Activated naive CD4-positive, alpha-beta T cell treated with anti-CD3 and anti-CD28 coated beads, Interleukin-2, amount 50 U/mL, for 24 hours (primary cell): ENCODE measurements around the gene OGDH.
"Not testable (repeated sequence)": the region's sequence is repeated elsewhere in the genome, so short reads cannot be mapped to it uniquely, and the experiment has no call there.

Experiments
- H3K27ac Mint-ChIP-seq: one replicate; pipeline ENCODE4 v1.8.0; 2021; ENCODE audit warnings: mild to moderate bottlenecking, mixed read lengths
- H3K27me3 Mint-ChIP-seq: one replicate; pipeline ENCODE4 v1.8.0; 2021; ENCODE audit warnings: mixed read lengths
- H3K36me3 Mint-ChIP-seq: one replicate; pipeline ENCODE4 v1.8.0; 2021; ENCODE audit warnings: mixed read lengths
- H3K4me1 Mint-ChIP-seq: one replicate; pipeline ENCODE4 v1.8.0; 2021; ENCODE audit warnings: mixed read lengths
- H3K4me3 Mint-ChIP-seq: one replicate; pipeline ENCODE4 v1.8.0; 2021; ENCODE audit warnings: mild to moderate bottlenecking, mixed read lengths
- H3K9me3 Mint-ChIP-seq: one replicate; pipeline ENCODE4 v1.8.0; 2021; ENCODE audit warnings: mixed read lengths

Gene OGDH

DNA sequence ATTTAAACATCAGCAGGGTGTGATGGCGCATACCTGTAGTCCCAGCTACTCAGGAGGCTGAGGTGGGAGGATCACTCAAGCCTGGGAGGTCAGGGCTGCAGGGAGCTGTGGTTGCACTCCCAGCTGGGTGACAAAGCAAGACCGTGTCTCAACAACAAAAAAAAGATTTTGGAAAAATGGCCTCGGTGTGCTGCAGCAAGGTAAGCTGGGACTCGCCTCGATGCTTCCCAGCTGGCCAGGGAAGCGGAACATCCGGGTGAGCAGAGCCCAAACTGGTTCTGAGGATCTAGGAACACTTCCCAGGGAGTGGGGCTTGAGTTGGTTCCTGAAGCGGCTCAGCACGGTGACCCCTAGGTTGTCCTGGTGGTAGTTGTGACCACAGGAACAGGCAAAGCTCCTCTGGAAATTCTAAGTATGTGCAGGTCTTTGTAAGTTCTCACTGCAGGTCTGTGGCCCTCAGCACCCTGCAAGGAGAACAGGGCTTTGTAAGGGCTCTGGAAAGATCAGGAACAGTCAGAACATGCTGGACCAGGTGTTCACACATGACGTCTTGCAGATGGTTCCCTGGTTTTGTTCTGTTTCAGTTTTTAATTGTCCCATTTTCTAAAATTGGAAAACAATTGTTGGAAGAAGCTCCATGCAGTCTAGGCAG is 103.6 kb downstream of the OGDH start:
- Mint-ChIP-seq H3K36me3 (peaks cover 7% of the 10 kb centered on the region), H3K27ac (no peak overlapping the region), H3K27me3 (no peaks in the 10 kb centered on the region), H3K9me3 (no peaks in the 10 kb centered on the region), H3K4me3 (no peak overlapping the region), H3K4me1 (peaks cover 5% of the 10 kb centered on the region)

DNA sequence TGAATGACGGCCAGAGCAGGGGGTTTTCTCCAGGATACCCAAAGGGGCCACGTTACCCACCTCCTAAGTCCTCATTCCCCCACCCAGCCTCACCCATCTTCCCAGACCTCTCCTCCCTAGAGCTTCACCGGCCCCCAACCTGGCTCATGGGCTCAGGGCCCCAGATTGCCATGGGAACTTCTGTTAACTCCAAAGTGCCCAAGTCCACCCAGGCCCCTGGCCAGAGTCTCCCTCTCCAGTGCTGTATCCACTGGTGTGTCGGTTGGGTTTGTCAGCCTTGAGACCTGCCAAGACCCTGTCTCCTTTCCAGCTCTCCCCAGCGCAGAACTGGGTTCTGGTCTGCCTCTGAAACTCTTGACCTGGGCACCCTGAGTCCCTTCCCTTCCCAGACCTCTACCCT is 105.1 kb downstream of the OGDH start:
- H3K27ac Mint-ChIP-seq: no peak overlapping the region
- no peaks in the 10 kb centered on the region for H3K9me3 Mint-ChIP-seq
- H3K36me3 Mint-ChIP-seq: peaks cover 2% of the 10 kb centered on the region
- H3K4me1 Mint-ChIP-seq: peaks cover 5% of the 10 kb centered on the region
- H3K4me3 Mint-ChIP-seq: no peak overlapping the region
- H3K27me3 Mint-ChIP-seq: no peaks in the 10 kb centered on the region

DNA sequence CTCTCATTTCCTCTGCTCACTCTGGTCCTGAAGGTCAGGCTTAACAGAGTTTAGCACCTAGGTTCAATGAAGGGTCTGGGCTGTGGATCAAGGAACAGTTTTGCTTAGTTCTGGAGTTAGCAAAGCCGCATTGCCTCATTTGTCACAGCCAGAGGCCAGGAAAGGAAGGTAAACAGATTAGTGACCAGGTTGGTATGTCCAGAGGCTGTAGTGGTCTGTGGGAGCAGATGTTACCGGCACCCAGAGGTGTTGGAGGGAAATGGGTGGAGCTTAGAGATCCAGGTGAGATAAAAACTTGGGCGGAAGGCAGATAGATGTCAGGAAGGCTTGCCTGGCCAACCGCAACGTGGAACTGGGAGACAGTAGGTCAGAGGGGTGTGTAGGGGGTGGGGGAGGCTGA is 105.6 kb downstream of the OGDH start:
- Mint-ChIP-seq H3K36me3 (peaks cover 2% of the 10 kb centered on the region), H3K4me3 (no peak overlapping the region), H3K27me3 (no peaks in the 10 kb centered on the region), H3K4me1 (peaks cover 5% of the 10 kb centered on the region), H3K27ac (peak overlapping the region; percentile 77), H3K9me3 (no peaks in the 10 kb centered on the region)

DNA sequence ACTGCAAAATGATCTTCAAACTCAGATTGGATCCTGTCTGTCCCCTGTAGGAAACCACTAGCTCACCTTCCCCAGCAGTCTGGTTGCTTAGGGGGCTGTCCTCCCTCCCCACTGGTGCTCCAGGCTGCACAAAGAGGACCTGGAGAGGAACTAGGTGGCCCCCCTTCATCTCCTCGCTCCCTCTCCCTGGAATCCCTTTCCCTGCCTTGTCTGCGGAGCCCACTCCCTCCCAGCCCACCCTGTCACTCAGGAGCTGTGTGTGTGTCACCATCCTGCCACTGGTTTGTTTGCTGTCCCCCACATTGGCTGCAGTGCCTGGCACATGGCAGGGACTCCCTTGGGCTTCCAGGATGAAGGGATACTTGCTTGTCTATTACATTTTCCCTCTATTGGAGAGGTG is 106.7 kb downstream of the OGDH start:
- Mint-ChIP-seq H3K4me1 (peaks cover 5% of the 10 kb centered on the region), H3K36me3 (no peaks in the 10 kb centered on the region), H3K27me3 (no peaks in the 10 kb centered on the region), H3K9me3 (no peaks in the 10 kb centered on the region), H3K27ac (no peak overlapping the region), H3K4me3 (no peak overlapping the region)

DNA sequence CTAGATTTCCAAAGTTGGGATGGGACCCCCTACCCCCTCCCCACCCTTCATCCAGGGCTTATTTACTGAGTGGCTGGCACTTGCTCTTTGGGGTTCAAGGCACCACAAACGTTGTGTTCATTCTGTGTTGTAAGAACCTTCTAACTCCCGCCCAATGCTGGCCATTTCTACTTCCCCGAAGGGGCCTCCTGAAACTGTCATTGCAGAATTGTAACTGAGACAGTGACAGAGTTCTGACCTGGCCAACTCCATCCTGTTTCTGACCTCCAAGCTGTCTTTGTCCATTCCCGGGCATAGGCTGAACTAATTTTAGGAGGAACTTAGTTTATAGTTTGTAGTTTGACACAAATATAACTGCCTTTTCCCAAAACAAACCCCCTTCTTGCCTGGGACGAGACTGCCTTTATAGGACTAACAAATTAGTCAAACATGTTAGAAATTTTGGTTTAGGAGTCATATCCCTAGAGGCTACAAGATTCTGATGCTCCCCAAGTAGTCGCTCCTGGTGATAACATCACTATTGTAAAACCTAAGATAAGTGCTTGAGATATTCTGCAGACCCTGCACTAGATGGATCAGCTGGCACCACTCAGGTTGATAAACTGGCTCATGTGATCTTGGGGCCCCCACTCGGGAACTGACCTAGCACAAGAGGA is 107.4 kb downstream of the OGDH start:
- H3K27me3 Mint-ChIP-seq: no peaks in the 10 kb centered on the region
- peaks cover 5% of the 10 kb centered on the region for H3K4me1 Mint-ChIP-seq
- no peaks in the 10 kb centered on the region for H3K9me3 Mint-ChIP-seq
- no peaks in the 10 kb centered on the region for H3K36me3 Mint-ChIP-seq
- no peak overlapping the region for H3K27ac Mint-ChIP-seq
- H3K4me3 Mint-ChIP-seq: no peak overlapping the region

DNA sequence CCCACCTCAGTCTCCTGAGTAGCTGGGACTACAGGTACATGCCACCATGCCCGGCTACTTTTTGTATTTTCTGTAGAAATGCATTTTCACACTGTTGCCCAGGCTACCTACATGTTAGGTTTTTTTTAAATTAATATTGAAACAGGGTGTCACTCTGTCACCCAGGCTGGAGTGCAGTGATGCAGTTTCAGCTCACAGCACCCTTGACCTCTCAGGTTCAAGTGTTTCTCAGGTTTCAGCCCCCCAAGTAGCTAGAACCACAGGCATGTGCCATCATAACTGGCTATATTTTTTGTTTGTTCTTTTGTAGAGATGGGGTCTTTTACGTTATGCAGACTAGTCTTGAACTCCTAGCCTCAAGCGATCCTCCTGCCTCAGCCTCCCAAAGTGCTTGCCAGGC is 109.8 kb downstream of the OGDH start:
- H3K36me3 Mint-ChIP-seq: no peaks in the 10 kb centered on the region
- H3K27ac Mint-ChIP-seq: no peak overlapping the region
- H3K9me3 Mint-ChIP-seq: no peaks in the 10 kb centered on the region
- H3K27me3 Mint-ChIP-seq: no peaks in the 10 kb centered on the region
- peaks cover 5% of the 10 kb centered on the region for H3K4me1 Mint-ChIP-seq
- no peak overlapping the region for H3K4me3 Mint-ChIP-seq

DNA sequence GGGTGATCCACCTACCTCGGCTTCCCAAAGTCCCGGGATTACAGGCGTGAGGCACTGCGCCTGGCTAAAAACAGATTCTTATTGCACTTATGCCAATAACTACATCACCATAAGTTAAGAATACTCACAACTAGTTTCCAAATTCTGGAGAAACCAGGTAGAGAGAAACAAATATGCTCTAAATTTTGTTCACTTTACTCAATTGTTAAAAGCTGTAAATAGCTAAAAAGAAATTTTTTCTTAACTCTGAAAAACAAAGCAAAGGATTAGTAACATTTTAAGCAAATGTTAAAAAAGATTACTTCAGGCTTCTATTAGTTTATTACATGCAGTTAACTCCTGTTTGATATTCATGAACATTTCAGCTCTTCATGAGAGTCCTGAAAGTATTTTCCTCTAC is 113.9 kb downstream of the OGDH start:
- H3K27ac Mint-ChIP-seq: no peak overlapping the region
- H3K4me3 Mint-ChIP-seq: no peak overlapping the region
- no peaks in the 10 kb centered on the region for H3K9me3 Mint-ChIP-seq
- H3K36me3 Mint-ChIP-seq: no peaks in the 10 kb centered on the region
- H3K27me3 Mint-ChIP-seq: no peaks in the 10 kb centered on the region
- no peaks in the 10 kb centered on the region for H3K4me1 Mint-ChIP-seq

DNA sequence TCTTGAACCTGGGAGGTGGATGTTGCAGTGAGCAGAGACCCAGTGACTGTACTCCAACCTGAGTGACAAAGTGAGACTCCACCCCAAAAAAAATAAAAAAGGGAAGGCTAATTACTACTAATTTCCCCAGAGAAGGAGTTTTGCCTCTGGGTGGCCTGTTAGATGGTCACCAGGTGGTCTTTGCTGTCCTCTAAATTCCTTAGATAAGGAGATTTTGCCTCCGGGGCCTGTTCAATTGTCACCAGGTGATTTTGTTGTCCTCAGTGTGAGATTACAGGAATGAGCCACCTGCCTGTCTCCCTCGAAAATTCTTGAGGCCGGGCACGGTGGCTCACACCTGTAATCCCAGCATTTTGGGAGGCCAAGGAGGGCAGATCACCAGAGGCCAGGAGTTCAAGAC is 117.8 kb downstream of the OGDH start:
- no peaks in the 10 kb centered on the region for H3K9me3 Mint-ChIP-seq
- no peaks in the 10 kb centered on the region for H3K36me3 Mint-ChIP-seq
- no peaks in the 10 kb centered on the region for H3K27me3 Mint-ChIP-seq
- H3K4me3 Mint-ChIP-seq: no peak overlapping the region
- no peak overlapping the region for H3K27ac Mint-ChIP-seq
- H3K4me1 Mint-ChIP-seq: no peaks in the 10 kb centered on the region

DNA sequence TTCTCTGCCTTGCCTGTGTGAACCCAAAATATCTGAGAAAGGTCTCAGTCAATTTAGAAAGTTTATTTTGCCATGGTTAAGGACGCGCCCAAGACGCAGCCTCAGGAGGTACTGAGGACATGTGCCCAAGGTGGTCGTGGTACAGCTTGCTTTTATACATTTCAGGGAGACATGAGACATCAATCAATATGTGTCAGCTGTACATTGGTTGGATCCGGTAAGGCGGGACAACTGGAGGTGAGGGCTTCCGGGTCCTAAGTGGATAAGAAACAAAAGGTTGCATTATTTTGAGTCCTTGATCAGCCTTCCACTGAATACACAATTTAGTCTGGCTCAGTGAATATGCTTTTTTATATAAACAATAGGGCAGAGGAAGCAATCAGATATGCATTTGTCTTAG is 119.8 kb downstream of the OGDH start:
- H3K4me3 Mint-ChIP-seq, H3K27me3 Mint-ChIP-seq, H3K4me1 Mint-ChIP-seq, H3K27ac Mint-ChIP-seq, H3K36me3 Mint-ChIP-seq, H3K9me3 Mint-ChIP-seq: not testable (repeated sequence)

DNA sequence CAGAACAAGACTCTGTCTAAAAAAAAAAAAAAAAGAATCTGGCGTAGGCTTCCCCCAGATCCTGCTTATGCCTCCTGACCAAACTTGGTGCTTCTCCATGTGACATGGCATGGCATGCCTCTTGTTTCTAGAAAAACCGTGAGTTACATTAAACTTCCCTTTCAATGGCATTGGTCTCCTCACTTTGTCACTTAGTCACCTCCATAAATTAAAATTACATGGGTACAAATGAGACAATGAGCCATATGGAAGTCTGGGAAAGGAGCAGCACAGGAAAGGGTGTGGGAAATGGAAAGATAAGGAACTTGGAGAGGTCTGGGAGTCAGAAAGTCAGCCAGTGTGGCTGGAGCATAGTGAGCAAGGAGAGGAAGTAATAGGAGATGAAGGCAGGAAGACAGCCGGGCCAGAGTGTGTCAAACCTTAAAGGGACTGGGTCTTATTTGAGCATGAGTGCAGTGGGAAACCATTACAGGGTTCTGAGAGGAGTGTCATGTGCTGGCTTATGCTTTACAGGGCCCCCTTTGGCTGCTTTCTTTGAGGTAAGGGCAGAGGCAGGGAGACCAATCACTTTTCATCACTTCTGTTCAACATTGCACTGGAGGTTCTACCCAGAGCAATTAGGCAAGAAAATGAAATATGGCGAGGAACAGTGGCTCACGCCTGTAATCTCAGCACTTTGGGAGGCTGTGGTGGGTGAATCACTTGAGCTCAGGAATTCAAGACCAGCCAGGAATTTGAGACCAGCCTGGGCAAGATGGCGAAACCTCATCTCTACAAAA is 120.9 kb downstream of the OGDH start:
- H3K27ac Mint-ChIP-seq: no peak overlapping the region
- no peaks in the 10 kb centered on the region for H3K4me1 Mint-ChIP-seq
- no peaks in the 10 kb centered on the region for H3K27me3 Mint-ChIP-seq
- H3K4me3 Mint-ChIP-seq: no peak overlapping the region
- no peaks in the 10 kb centered on the region for H3K36me3 Mint-ChIP-seq
- no peaks in the 10 kb centered on the region for H3K9me3 Mint-ChIP-seq

DNA sequence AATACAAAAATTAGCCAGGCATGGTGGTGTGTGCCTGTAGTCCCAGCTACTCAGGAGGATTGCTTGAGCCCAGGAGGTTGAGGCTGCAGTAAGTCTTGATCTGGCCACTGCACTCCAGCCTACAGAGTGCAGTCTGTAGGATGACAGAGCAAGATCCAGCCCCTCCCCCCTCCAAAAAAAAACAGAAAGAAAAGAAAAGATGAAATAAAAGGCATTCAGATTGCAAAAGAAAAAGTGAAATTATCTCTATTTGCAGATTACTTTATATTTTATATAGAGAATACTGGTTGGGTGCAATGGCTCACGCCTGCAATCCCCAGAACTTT is 121.5 kb downstream of the OGDH start:
- Mint-ChIP-seq H3K4me3 (no peak overlapping the region), H3K4me1 (no peaks in the 10 kb centered on the region), H3K36me3 (no peaks in the 10 kb centered on the region), H3K27me3 (no peaks in the 10 kb centered on the region), H3K9me3 (no peaks in the 10 kb centered on the region), H3K27ac (no peak overlapping the region)

DNA sequence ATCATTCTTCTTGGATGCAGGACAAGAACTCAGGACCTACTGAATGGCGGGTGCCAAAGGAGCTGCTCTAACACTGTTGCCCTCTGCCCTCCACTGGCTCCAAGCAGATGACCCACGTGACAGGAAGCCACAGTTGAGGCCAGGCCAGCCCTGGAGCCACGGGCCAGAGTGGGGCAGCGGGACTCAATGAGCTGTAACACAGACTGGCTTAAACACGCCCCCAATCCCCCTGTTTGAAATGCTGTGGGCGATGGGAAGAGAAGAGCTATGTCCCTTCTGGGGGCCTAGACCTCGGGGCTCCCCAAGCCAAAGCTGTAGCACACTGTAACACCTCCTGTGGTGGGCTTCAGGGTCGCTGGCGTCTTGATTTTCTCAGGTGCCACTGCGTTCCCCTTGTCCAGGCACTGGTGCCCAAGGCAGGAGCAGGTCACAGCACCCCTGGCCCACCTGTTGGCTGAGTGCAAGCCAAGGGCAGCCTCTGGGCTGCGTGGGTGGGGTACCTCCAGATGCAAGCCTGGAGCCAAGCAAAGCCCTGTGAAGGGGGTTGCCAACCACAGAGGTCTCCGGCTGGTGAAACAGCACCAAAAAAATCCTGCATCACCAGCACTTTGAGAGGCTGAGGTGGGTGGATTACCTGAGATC is 123.6 kb downstream of the OGDH start:
- H3K27ac Mint-ChIP-seq: no peak overlapping the region
- H3K4me3 Mint-ChIP-seq: no peak overlapping the region

DNA sequence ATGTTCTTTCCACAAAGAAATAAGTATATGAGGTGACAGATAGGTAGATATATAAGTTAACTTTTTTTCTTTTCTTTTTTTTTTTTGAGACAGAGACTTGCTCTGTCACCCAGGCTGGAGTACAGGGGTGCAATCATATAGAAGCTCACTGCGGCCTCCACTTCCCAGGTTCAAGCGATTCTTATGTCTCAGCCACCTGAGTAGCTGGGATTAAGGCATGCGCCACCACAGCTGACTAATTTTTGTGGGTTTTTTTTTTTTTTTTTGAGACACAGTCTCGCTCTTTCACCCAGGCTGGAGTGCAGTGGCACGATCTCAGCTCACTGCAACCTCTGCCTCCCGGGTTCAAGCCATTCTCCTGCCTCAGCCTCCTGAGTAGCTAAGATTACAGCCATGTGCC is 126.5 kb downstream of the OGDH start:
- not testable (repeated sequence) for H3K36me3 Mint-ChIP-seq, H3K27me3 Mint-ChIP-seq, H3K9me3 Mint-ChIP-seq, H3K27ac Mint-ChIP-seq, H3K4me3 Mint-ChIP-seq
- H3K4me1 Mint-ChIP-seq: peaks cover 16% of the 10 kb centered on the region

More for the DNA sequence above, 123.6 kb downstream of the OGDH start:
- no peaks in the 10 kb centered on the region for H3K36me3 Mint-ChIP-seq
- H3K9me3 Mint-ChIP-seq: no peaks in the 10 kb centered on the region
- H3K27me3 Mint-ChIP-seq: no peaks in the 10 kb centered on the region
- peaks cover 4% of the 10 kb centered on the region for H3K4me1 Mint-ChIP-seq

DNA sequence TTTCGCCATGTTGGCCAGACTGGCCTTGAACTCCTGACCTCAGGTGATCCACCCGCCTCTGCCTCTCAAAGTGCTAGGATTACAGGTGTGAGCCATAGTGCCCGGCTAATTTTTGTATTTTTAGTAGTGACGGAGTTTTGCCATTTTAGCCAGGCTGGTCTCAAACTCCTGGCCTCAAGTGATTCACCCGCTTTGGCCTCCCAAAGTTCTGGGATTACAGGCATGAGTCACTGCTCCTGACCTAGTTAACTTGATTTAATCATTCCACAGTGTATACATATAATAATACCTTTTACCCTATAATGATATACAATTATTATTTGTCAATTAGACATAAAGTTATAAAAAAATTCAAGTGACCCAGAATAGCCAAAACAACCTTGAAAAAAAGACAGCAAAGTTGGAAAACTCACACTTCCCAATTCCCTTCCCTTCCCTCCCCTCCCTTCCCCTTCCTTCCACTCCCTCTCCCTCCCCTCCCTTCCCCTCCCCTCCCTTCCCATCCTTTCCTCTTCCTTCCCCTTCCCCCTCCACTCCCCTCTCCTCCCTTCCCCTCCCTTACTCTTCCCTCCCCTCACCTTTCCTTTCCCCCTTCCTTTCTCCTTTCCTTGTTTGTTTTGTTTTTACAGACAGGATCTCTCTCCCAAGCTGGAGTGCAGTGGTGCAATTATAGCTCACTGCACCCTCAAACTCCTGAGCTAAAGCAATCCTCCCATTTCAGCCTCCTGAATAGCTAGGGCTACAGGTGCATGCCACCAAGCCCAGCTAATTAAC is 127.5 kb downstream of the OGDH start:
- no peak overlapping the region for H3K4me3 Mint-ChIP-seq

DNA sequence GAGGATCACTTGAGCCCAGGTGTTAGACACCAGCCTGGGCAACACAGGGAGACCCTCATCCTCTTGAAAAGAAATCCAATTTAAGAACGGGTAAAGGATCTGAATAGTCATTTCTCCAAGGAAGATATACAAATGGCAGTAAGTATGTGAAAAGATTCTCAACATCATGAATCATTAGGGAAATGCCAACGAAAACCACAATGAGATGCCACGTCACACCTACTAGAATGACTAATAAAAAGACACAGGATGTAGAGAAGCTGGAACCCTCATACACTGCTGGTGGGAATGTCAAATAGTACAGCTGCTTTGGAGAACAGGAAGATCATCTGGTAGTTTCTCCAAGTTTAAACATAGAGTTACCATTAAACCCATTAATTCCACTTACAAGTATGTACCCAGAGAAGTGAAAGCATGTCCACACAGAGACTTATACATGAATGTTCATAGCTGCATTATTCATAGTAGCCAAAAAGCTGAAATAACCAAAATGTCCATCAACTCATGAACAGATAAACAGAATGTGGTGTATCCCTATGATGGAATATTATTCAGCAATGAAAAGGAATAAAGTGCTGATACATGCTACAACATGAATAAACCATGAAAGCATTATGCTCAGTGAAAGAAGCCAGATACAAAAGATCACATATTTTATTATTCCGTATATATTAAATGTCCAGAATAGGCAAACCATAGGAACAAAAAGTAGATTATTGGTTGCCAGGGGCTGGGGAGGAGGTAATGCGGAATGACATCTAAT is 129.2 kb downstream of the OGDH start:
- Mint-ChIP-seq H3K4me3 (peak overlapping the region; percentile 31), H3K4me1 (peaks cover 16% of the 10 kb centered on the region), H3K36me3 (no peaks in the 10 kb centered on the region), H3K27ac (peak overlapping the region; percentile 94), H3K27me3 (no peaks in the 10 kb centered on the region), H3K9me3 (no peaks in the 10 kb centered on the region)

More for the DNA sequence above, 127.5 kb downstream of the OGDH start:
- no peaks in the 10 kb centered on the region for H3K9me3 Mint-ChIP-seq
- H3K27me3 Mint-ChIP-seq: no peaks in the 10 kb centered on the region
- peaks cover 16% of the 10 kb centered on the region for H3K4me1 Mint-ChIP-seq
- peak overlapping the region; percentile 41 for H3K27ac Mint-ChIP-seq
- no peaks in the 10 kb centered on the region for H3K36me3 Mint-ChIP-seq
